ENCODE results near the gene CACNA1D. TPM values are rescaled to one million over a fixed set of nuclear protein-coding genes. Genes with fewer than 3 reads are reported as not detected.

Gene CACNA1D
- polyA plus RNA-seq, 1 experiment: 0.15 TPM

GRCh38 chr3:53594276-53594675 is 99.9 kb downstream of the CACNA1D start:
- TF ChIP-seq, protein P1, sequence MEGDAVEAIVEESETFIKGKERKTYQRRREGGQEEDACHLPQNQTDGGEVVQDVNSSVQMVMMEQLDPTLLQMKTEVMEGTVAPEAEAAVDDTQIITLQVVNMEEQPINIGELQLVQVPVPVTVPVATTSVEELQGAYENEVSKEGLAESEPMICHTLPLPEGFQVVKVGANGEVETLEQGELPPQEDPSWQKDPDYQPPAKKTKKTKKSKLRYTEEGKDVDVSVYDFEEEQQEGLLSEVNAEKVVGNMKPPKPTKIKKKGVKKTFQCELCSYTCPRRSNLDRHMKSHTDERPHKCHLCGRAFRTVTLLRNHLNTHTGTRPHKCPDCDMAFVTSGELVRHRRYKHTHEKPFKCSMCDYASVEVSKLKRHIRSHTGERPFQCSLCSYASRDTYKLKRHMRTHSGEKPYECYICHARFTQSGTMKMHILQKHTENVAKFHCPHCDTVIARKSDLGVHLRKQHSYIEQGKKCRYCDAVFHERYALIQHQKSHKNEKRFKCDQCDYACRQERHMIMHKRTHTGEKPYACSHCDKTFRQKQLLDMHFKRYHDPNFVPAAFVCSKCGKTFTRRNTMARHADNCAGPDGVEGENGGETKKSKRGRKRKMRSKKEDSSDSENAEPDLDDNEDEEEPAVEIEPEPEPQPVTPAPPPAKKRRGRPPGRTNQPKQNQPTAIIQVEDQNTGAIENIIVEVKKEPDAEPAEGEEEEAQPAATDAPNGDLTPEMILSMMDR (IDR thresholded peaks at IDR 0.05; ENCODE audit: insufficient read depth, low read depth, low read length): no peak
- no peak for DNase-seq (ENCODE audit: low read depth)
- Histone ChIP-seq H3K4me3 (ENCODE audit: low read depth, low read length) (no peak overlapping the region), H3K27me3 (ENCODE audit: control insufficient read depth, insufficient read depth, low read length) (no peaks in the 10 kb centered on the region), H3K36me3 (ENCODE audit: control insufficient read depth, insufficient read depth, low read length) (no peaks in the 10 kb centered on the region)
- CTCF ChIA-PET: no interaction called here
- POLR2A ChIA-PET: no interaction called here

DNA sequence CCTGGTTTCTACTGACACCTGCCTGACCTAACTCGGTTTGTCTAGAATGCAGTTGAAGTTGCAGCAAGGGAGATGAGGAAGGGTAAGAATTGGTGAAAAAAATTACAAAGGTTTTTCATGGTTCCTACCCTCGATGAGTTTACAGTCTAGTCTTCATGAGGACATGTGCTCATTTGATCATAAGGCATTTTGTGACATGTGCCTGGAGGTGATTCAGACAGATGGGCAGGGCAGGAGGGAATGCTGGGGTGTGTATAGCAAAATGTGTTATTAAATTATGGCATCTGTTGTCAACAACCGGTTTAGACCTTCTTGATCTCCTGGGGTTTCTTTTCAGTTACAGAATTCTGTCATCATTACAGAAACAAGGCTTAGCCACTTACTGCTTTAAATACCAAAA is 101.2 kb downstream of the CACNA1D start:
- Histone ChIP-seq H3K36me3 (ENCODE audit: control insufficient read depth, insufficient read depth, low read length) (no peaks in the 10 kb centered on the region), H3K4me3 (ENCODE audit: low read depth, low read length) (no peak overlapping the region), H3K27me3 (ENCODE audit: control insufficient read depth, insufficient read depth, low read length) (no peaks in the 10 kb centered on the region)
- ChIA-PET CTCF (no interaction called here), POLR2A (no interaction called here)
- TF ChIP-seq, protein P1 (IDR thresholded peaks at IDR 0.05; ENCODE audit: insufficient read depth, low read depth, low read length): no peak
- DNase-seq (ENCODE audit: low read depth): no peak

DNA sequence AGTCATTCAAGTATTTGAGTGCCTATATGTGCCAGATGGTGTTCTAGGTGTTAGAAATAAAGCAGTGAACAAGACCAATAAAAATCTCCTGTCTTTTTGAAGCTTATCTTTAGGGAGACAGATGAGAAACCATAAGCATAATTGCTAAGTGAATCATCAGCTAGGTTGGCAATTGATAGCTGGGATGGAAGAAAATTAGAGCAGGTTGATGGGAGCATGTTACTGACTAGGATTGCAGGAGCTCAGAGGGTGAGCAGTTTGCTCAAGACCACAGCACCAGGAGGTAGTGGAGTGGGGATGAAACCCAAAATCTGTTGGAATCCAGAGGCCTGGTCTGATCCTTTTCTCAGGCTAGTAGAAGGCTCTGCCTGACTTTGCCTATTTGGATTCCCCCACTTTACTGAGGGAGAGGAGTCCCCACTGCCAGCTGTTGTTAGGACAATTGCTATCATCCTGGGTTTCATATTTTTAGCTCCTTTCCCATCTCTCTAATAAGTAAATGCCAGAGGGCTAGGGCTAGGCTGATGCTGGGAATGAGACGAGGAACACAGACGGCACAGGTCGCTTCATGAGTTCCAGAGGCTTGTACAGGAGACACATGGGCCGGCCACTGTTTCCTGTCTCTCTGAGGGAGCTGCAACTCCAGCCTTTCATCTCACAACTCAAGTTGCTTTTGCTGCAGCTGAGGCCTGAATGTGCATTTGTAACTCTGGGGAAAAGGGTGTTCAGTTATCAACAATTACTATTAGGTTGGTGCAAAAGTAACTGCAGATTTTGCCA is 102.9 kb downstream of the CACNA1D start:
- CTCF ChIA-PET: interaction anchor here (1.3 kb wide), 1 partner anchor 9 kb away, joined by 5 read pairs; no protein-coding TSS in a partner anchor
- H3K27me3 ChIP-seq (ENCODE audit: control insufficient read depth, insufficient read depth, low read length): no peaks in the 10 kb centered on the region
- POLR2A ChIA-PET: no interaction called here
- TF ChIP-seq, protein P1 (IDR thresholded peaks at IDR 0.05; ENCODE audit: insufficient read depth, low read depth, low read length): no peak
- DNase-seq (ENCODE audit: low read depth): no peak
- no peak overlapping the region for H3K4me3 ChIP-seq (ENCODE audit: low read depth, low read length)
- no peaks in the 10 kb centered on the region for H3K36me3 ChIP-seq (ENCODE audit: control insufficient read depth, insufficient read depth, low read length)

GRCh38 chr3:53599771-53600170 is 105.4 kb downstream of the CACNA1D start:
- no peaks in the 10 kb centered on the region for H3K27me3 ChIP-seq (ENCODE audit: control insufficient read depth, insufficient read depth, low read length)
- H3K36me3 ChIP-seq (ENCODE audit: control insufficient read depth, insufficient read depth, low read length): no peaks in the 10 kb centered on the region
- ChIA-PET POLR2A (no interaction called here), CTCF (no interaction called here)
- no peak for DNase-seq (ENCODE audit: low read depth)
- no peak overlapping the region for H3K4me3 ChIP-seq (ENCODE audit: low read depth, low read length)
- TF ChIP-seq, protein P1 (IDR thresholded peaks at IDR 0.05; ENCODE audit: insufficient read depth, low read depth, low read length): no peak

GRCh38 chr3:53602866-53603265 is 108.5 kb downstream of the CACNA1D start:
- ChIA-PET CTCF (no interaction called here), POLR2A (no interaction called here)
- DNase-seq (ENCODE audit: low read depth): no peak
- Histone ChIP-seq H3K27me3 (ENCODE audit: control insufficient read depth, insufficient read depth, low read length) (no peaks in the 10 kb centered on the region), H3K36me3 (ENCODE audit: control insufficient read depth, insufficient read depth, low read length) (no peaks in the 10 kb centered on the region), H3K4me3 (ENCODE audit: low read depth, low read length) (no peak overlapping the region)
- TF ChIP-seq, protein P1 (IDR thresholded peaks at IDR 0.05; ENCODE audit: insufficient read depth, low read depth, low read length): no peak
